Stomach (tissue), 4 donors: Measurements from ENCODE around the gene FOXO1.

Source experiments
- CTCF ChIP-seq, 7 experiments: fragments of 450-650 bp in 4 of 7; fragments of 200-600 bp in 3 of 7; sonication (generic) in 3 of 7; IDR thresholded peaks; one replicate each; pipeline ENCODE4 v1.5.1; 2016 to 2019; ENCODE audit warnings: antibody characterized with exemption in 7 of 7, control low read depth in 2 of 7, mild to moderate bottlenecking in 1 of 7
- EP300 ChIP-seq: sonication (generic); formaldehyde crosslinking; IDR thresholded peaks from one replicate; pipeline ENCODE4 v1.6.1; 2017; ENCODE audit warnings: antibody characterized with exemption
- POLR2A ChIP-seq, 4 donors: fragments of 450-650 bp; IDR thresholded peaks; one replicate each; pipeline ENCODE4 v1.6.1; 2016; ENCODE audit warnings: antibody characterized with exemption in 4 of 4, control low read depth in 2 of 4, mild to moderate bottlenecking in 1 of 4, moderate library complexity in 1 of 4
- POLR2AphosphoS5 ChIP-seq, 3 donors: sonication (generic); formaldehyde crosslinking; IDR thresholded peaks; one replicate each; pipeline ENCODE4 v1.6.1; 2016; ENCODE audit warnings: antibody characterized with exemption in 3 of 3

GRCh38 chr13:40558656-40559055 is 107.8 kb downstream of the FOXO1 start:
- TF ChIP-seq CTCF (IDR thresholded peaks at IDR 0.05) (no peak), POLR2A (IDR thresholded peaks at IDR 0.05) (no peak), EP300 (no peak), POLR2AphosphoS5 (IDR thresholded peaks at IDR 0.05) (peak; percentile 55 to 70 (median 67))
